WI38 (cell line): Measurements from ENCODE around the gene LTBP4.

Source experiments
- H3K4me3 ChIP-seq: 2 replicates; pipeline ENCODE4 v1.5.1; 2011; ENCODE audit warnings: low read depth, mild to moderate bottlenecking, control low read depth, low read length
- TF ChIP-seq, protein P1 (sequence below): IDR thresholded peaks from 2 replicates; pipeline ENCODE4 v1.5.1; 2012; ENCODE audit warnings: low read depth, mild to moderate bottlenecking, control low read depth, low read length

Gene LTBP4

DNA sequence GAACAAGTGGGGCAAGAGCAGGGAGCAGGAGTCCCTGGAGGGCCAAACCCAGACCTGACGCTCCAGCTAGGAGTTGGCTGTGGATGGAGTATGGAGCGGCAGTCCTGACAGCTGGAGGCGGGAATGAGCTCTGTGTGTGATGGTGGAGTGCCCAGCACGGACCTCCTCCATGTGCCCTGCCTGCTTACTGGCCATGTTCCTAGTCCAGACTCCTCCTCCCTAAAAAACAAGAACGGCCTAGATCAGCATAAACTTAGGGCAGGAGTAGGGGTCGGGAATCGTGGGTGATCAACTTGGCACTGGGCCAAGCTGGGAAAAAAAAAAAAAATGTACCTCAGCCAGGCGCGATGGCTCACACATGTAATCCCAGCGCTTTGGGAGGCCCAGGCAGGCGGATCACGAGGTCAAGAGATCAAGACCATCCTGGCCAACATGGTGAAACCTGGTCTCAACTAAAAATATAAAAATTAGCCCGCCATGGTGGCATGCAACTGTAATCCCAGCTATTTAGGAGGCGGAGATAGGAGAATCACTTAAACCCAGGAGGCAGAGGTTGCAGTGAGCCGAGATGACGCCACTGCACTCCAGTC lies 29.5 kb downstream of the LTBP4 start:
- TF ChIP-seq, protein P1, sequence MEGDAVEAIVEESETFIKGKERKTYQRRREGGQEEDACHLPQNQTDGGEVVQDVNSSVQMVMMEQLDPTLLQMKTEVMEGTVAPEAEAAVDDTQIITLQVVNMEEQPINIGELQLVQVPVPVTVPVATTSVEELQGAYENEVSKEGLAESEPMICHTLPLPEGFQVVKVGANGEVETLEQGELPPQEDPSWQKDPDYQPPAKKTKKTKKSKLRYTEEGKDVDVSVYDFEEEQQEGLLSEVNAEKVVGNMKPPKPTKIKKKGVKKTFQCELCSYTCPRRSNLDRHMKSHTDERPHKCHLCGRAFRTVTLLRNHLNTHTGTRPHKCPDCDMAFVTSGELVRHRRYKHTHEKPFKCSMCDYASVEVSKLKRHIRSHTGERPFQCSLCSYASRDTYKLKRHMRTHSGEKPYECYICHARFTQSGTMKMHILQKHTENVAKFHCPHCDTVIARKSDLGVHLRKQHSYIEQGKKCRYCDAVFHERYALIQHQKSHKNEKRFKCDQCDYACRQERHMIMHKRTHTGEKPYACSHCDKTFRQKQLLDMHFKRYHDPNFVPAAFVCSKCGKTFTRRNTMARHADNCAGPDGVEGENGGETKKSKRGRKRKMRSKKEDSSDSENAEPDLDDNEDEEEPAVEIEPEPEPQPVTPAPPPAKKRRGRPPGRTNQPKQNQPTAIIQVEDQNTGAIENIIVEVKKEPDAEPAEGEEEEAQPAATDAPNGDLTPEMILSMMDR = no peak
- H3K4me3 ChIP-seq = no peak overlapping the region

DNA sequence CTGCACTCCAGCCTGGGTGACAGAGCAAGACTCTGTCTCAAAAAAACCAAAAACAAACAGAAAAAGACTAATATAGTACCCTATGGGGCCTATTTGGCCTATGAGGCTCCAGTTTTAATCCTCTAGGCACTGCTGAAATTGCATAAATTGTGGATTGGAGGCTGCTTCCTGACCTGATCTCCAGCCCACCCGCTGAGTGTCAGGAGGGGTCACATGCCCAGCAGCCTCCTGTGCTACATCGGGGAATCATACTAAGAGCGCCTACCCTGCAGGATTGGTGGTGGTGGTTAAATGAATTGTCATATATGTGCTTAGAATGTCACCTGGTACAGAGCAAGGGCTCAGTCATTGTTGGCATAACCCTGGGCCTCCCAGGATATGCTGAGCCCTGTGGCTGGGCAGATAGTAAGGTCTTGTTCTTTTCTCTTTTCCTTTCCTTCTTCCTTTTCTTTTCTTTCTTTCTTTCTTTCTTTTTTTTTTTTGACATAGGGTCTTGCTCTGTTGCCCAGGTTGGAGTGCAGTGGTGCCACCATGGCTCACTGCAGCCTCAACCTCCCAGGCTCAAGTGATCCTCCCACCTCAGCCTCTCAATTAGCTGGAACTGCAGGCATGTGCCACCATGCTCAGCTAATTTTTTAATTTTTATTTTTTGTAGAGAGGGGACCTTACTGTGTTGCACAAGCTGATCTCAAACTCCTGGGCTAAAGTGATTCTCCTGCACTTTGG lies 31.3 kb downstream of the LTBP4 start:
- TF ChIP-seq, protein P1 = no peak
- H3K4me3 ChIP-seq = no peak overlapping the region

DNA sequence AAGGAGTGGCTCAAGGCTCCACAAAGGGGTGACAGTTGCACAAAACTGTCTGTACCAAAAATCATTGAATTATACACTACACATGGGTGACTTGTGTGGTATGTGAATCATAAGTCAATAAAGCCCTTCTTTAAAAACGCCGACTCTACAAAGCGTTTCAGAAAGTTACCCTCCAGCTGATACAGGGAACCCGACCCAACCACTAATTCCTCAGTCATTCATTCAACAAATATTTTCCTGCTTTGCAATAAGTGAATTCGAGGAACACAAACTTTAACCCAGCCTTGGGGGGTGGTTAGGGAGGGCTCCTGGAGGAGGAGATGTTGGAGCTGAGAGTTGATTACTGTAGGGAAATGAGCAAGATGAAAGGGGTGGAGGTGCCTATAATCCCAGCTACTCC lies 32.0 kb downstream of the LTBP4 start:
- TF ChIP-seq, protein P1 = no peak
- H3K4me3 ChIP-seq = no peak overlapping the region

DNA sequence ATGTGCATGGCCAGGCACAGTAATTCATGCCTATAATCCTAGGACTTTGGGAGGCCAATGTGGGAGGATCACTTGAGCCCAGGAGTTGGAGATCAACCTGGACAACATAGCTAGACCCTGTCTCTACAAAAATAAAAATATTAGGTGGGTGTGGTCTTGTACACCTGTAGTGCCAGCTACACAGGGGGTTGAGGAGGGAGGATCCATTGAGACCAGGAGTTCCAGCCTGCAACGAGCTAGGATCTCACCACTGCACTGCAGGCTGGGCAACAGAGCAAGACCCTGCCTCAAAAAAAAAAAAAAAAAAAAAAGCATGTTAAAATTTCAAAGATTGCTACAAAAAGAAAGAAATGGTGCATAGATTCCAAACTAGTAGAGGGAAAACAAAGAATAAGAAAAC lies 37.2 kb downstream of the LTBP4 start:
- TF ChIP-seq, protein P1 = no peak
- H3K4me3 ChIP-seq = no peak overlapping the region

DNA sequence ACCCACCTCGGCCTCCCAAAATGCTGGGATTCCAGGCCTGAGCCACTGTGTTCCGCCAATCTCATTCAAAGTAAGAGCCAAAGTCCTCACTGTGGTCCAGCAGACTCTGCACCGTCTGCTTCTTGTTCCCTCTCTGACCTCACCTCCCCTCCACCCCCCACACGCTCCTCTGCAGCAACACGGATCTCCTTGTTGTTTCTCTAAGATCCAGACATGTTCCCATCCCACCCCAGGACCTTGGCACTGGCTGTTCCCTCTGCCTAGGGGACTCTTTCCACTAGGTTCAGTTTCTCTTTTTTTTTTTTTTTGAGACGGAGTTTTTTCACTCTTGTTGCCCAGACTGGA lies 38.4 kb downstream of the LTBP4 start:
- TF ChIP-seq, protein P1 = no peak
- no peak overlapping the region for H3K4me3 ChIP-seq

DNA sequence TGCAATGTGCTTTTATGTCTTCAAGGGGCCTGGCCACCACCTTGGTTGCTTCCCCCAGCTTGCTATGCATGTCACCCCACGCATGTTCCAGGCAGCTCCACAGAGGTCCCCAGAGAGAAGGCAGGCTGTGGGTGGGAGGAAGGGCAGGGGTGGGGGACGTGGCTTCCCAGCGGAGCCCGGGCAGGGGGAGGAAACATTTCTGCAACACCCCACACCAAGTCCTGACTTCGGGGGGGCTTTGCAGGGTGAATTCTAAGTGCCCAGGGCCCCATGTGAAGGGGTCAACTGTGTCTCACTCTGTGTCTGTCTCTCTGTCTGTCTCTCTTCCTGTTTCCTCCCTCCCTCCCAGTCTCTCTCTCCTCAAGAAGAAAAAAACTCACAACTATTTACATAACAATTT lies 39.6 kb downstream of the LTBP4 start:
- TF ChIP-seq, protein P1 = no peak
- no peak overlapping the region for H3K4me3 ChIP-seq

DNA sequence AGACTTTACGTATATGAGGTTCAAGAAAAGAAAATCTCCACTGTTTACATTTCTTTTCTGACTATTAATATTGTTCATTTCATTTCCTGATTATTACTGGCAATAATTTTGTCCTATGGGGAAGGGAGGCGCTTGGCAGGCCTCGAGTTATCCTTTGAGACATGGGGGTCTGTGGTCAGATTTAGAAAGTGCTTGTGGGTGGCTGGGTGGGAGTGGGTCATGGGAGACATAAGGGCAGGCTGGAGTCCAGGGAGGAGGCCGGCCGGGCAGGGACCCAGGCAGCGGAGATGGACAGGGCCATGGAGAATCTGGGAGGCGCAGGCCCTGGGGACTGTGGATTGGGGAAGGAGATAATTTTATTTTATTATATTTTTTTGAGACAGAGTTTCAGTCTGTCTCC lies 40.1 kb downstream of the LTBP4 start:
- H3K4me3 ChIP-seq = no peak overlapping the region
- TF ChIP-seq, protein P1 = no peak
